Osteoblast (primary cell): ENCODE measurements around the gene MSI1. TPM values are rescaled to one million over a fixed set of nuclear protein-coding genes. Genes with fewer than 3 reads are reported as not detected.

Experiments used
- DNase-seq: peaks from one replicate; pipeline ENCODE4 v3.0.0; 2011; ENCODE audit warnings: low spot score, mixed read lengths; ENCODE audit not compliant: insufficient read length; ENCODE audit errors: missing footprints
- H2AFZ ChIP-seq: 2 replicates; pipeline ENCODE4 v1.6.0; 2011; ENCODE audit warnings: mild to moderate bottlenecking, low read length
- H3K27ac ChIP-seq: 2 replicates; pipeline ENCODE4 v1.5.1; 2011; ENCODE audit warnings: mild to moderate bottlenecking, low read depth, low read length, moderate library complexity
- H3K27me3 ChIP-seq: 2 replicates; pipeline ENCODE4 v1.6.0; 2012; ENCODE audit warnings: mild to moderate bottlenecking, control low read depth, inconsistent platforms, low read length, moderate library complexity; ENCODE audit not compliant: insufficient read depth
- H3K36me3 ChIP-seq: 2 replicates; pipeline ENCODE4 v1.5.1; 2011; ENCODE audit warnings: mild to moderate bottlenecking, low read length, control low read depth, moderate library complexity; ENCODE audit not compliant: insufficient read depth
- H3K4me1 ChIP-seq: 2 replicates; pipeline ENCODE4 v1.5.1; 2011; ENCODE audit warnings: mild to moderate bottlenecking, low read length, control low read depth, moderate library complexity; ENCODE audit not compliant: insufficient read depth
- H3K4me2 ChIP-seq: 2 replicates; pipeline ENCODE4 v1.6.0; 2011; ENCODE audit warnings: mild to moderate bottlenecking, low read length; ENCODE audit not compliant: insufficient read depth
- H3K4me3 ChIP-seq: fragments of 200-600 bp; sonication (generic); 3 replicates; pipeline ENCODE4 v1.5.1; 2012; ENCODE audit warnings: mild to moderate bottlenecking, low read length, inconsistent platforms; ENCODE audit not compliant: insufficient read depth
- H3K79me2 ChIP-seq: 2 replicates; pipeline ENCODE4 v1.6.0; 2012; ENCODE audit warnings: mild to moderate bottlenecking, low read length, control low read depth, inconsistent platforms; ENCODE audit not compliant: insufficient read depth
- H3K9me3 ChIP-seq: 2 replicates; pipeline ENCODE4 v1.5.1; 2011; ENCODE audit warnings: low read depth, low read length, control low read depth
- H4K20me1 ChIP-seq: 2 replicates; pipeline ENCODE4 v1.6.0; 2012; ENCODE audit warnings: mild to moderate bottlenecking, low read length, control low read depth; ENCODE audit not compliant: insufficient read depth
- CTCF ChIP-seq: IDR thresholded peaks from 2 replicates; pipeline ENCODE4 v1.5.1; 2011; ENCODE audit warnings: mild to moderate bottlenecking, low read depth, low read length, moderate library complexity; ENCODE audit errors: extremely low read depth
- small RNA-seq: library from RNA; depleted of rRNA; stranded (forward); fragments of <200 nt; gene quantifications from one replicate; pipeline ENCODE3, GENCODE V24; 2012
- total RNA-seq: library from RNA; depleted of rRNA; stranded (reverse); fragments of >200 nt; gene quantifications from 2 replicates; pipeline ENCODE4 v1.2.3, GENCODE V29; 2012

Gene MSI1
- total RNA-seq, 1 donor, result under 0.01 TPM

GRCh38 chr12:120301962-120302815 lies 66.8 kb downstream of the MSI1 start, which contains the start of gene SIRT4:
Gene SIRT4, plus strand, starts transcription at chr12:120302321. Its CDS starts 1,241 bp downstream, at chr12:120303562.
- Histone ChIP-seq H3K4me2 (peak within 1 kb of the TSS; percentile 92), H3K9me3 (no peaks in the 10 kb centered on the region), H3K27me3 (no peaks in the 10 kb centered on the region), H3K27ac (peak within 1 kb of the TSS; percentile 77), H4K20me1 (no peaks in the 10 kb centered on the region), H3K79me2 (no peaks in the 10 kb centered on the region), H2AFZ (peak within 1 kb of the TSS; percentile 98), H3K36me3 (no peaks in the 10 kb centered on the region), H3K4me1 (peaks cover 3% of the 10 kb centered on the region), H3K4me3 (peak within 1 kb of the TSS; percentile 80)
- DNase-seq, result peak; percentile 98
- TF ChIP-seq CTCF, result peak; percentile 98

GRCh38 chr12:120292661-120293531 lies 76.1 kb downstream of the MSI1 start, which contains the start of gene RNU4-1:
Gene RNU4-1, minus strand, starts transcription at chr12:120293237.
- Histone ChIP-seq H3K36me3 (no peaks in the 10 kb centered on the region), H3K4me2 (peak within 1 kb of the TSS; percentile 90), H4K20me1 (no peaks in the 10 kb centered on the region), H3K4me3 (peak within 1 kb of the TSS; percentile 68), H3K27ac (peak within 1 kb of the TSS; percentile 99), H3K79me2 (no peaks in the 10 kb centered on the region), H3K27me3 (no peaks in the 10 kb centered on the region), H3K4me1 (peaks cover 12% of the 10 kb centered on the region), H3K9me3 (no peaks in the 10 kb centered on the region), H2AFZ (peak within 1 kb of the TSS; percentile 53)
- no peak for TF ChIP-seq CTCF
- peak; percentile 76 for DNase-seq

- Histone ChIP-seq H4K20me1 (no peaks in the 10 kb centered on the region), H3K4me2 (peak overlapping the region; percentile 90), H2AFZ (peak overlapping the region; percentile 32), H3K36me3 (no peaks in the 10 kb centered on the region), H3K27ac (peak overlapping the region; percentile 99), H3K27me3 (no peaks in the 10 kb centered on the region), H3K4me3 (peak overlapping the region; percentile 68), H3K9me3 (no peaks in the 10 kb centered on the region), H3K79me2 (no peaks in the 10 kb centered on the region), H3K4me1 (peaks cover 12% of the 10 kb centered on the region)
- no peak for DNase-seq
- TF ChIP-seq CTCF, result no peak
These were observed 76.6 kb downstream of the MSI1 start for GRCh38 chr12:120292411-120292660.

Small RNA genes lying within 50 kb of the gene (small RNA-seq; reads per million reads assigned to genes)
- 136 reads per million, percentile 97 among the genes with 10 or more reads in this experiment for gene RNU4-1
- gene RNU4-2, result 404 reads per million, percentile 98 among the genes with 10 or more reads in this experiment
- not detected for gene RNU6-1088P

Other genes starting within 250 kb of the MSI1 start
- gene GCN1, start 174.4 kb downstream of the MSI1 start, total RNA-seq, result 103 and 143 TPM in 2 replicates
- gene RPLP0, start 168.1 kb downstream of the MSI1 start, total RNA-seq, result 2,042 and 2,075 TPM in 2 replicates
- gene PXN, start 103.4 kb downstream of the MSI1 start, total RNA-seq, result 41.6 and 46.3 TPM in 2 replicates
- gene RNU4-2, start 77.3 kb downstream of the MSI1 start, total RNA-seq, result under 0.01 TPM in 2 replicates
- gene RNU4-1, start 75.9 kb downstream of the MSI1 start, total RNA-seq, result under 0.01 TPM in 2 replicates
- gene SIRT4, start 66.8 kb downstream of the MSI1 start, total RNA-seq, result 1.1 and 1.2 TPM in 2 replicates
- not detected in 2 replicates for gene PLA2G1B, start 41.4 kb downstream of the MSI1 start, total RNA-seq
- gene COX6A1, start 68.9 kb upstream of the MSI1 start, total RNA-seq, result 224 and 256 TPM in 2 replicates
- gene TRIAP1, start 77.2 kb upstream of the MSI1 start, total RNA-seq, result 19.2 and 19.9 TPM in 2 replicates
- gene GATC, start 77.3 kb upstream of the MSI1 start, total RNA-seq, result 14.5 and 20.0 TPM in 2 replicates
- 103 and 107 TPM in 2 replicates for gene SRSF9, start 100.6 kb upstream of the MSI1 start, total RNA-seq
- gene DYNLL1, start 126.9 kb upstream of the MSI1 start, total RNA-seq, result 162 and 168 TPM in 2 replicates
- gene COQ5, start 160.0 kb upstream of the MSI1 start, total RNA-seq, result 15.2 and 19.2 TPM in 2 replicates
- 117 and 122 TPM in 2 replicates for gene RNF10, start 165.2 kb upstream of the MSI1 start, total RNA-seq
- 19.4 and 26.8 TPM in 2 replicates for gene POP5, start 212.2 kb upstream of the MSI1 start, total RNA-seq